Activated CD4-positive, alpha-beta T cell treated with anti-CD3 and anti-CD28 coated beads for 36 hours (primary cell): ENCODE results near the gene ZFX. TPM values are rescaled to one million over a fixed set of nuclear protein-coding genes. Genes with fewer than 3 reads are reported as not detected.
A peak's percentile ranks its signal among the peaks of the same experiment; 100 is the strongest.
"Not testable (repeated sequence)": the region's sequence is repeated elsewhere in the genome, so short reads cannot be mapped to it uniquely, and the experiment has no call there.

Experiments
- ATAC-seq: fragments of 200-7000 bp; cut with Tn5 transposase; one replicate; pipeline ENCODE4 v1.10.0; 2021; ENCODE audit warnings: mild to moderate bottlenecking, moderate library complexity
- CTCF ChIA-PET: fragments of 350-600 bp; sonication (Branson Sonifier 250); formaldehyde crosslinking; loops from one replicate; lab custom pipeline; 2021; ENCODE audit warnings: antibody characterized with exemption; lab: Charles Lee
- POLR2A ChIA-PET: fragments of 350-600 bp; sonication (Branson Sonifier 250); formaldehyde crosslinking; loops from one replicate; lab custom pipeline; 2021; ENCODE audit warnings: antibody characterized with exemption, inconsistent platforms; lab: Charles Lee
- DNase-seq: peaks from one replicate; pipeline ENCODE4 v3.0.0-alpha.2; 2020
- H3K27ac Mint-ChIP-seq: one replicate; pipeline ENCODE4 v1.8.0; 2021; ENCODE audit warnings: mixed read lengths
- H3K27me3 Mint-ChIP-seq: one replicate; pipeline ENCODE4 v1.8.0; 2021; ENCODE audit warnings: mixed read lengths
- H3K36me3 Mint-ChIP-seq: one replicate; pipeline ENCODE4 v1.8.0; 2021; ENCODE audit warnings: low read depth, mixed read lengths
- H3K4me1 Mint-ChIP-seq: one replicate; pipeline ENCODE4 v1.8.0; 2021; ENCODE audit warnings: mixed read lengths
- H3K4me3 Mint-ChIP-seq: one replicate; pipeline ENCODE4 v1.8.0; 2021; ENCODE audit warnings: mild to moderate bottlenecking, moderate library complexity, mixed read lengths
- H3K9me3 Mint-ChIP-seq: one replicate; pipeline ENCODE4 v1.8.0; 2021; ENCODE audit warnings: low read depth, mixed read lengths
- intact Hi-C, 2 experiments: fragments of 100-400 bp; cut with DNase I in 1 of 2; cut with micrococcal nuclease in 1 of 2; formaldehyde crosslinking; loops; one replicate each; pipeline versions ENCODE4 v1.14.2 to v1.15.1; 2022 to 2024; cut with DNase I, micrococcal nuclease
- total RNA-seq, 2 experiments: library from RNA; stranded (reverse); gene quantifications; one replicate each; pipeline ENCODE4 v1.2.3, GENCODE V29; 2021

The ZFX gene
- total RNA-seq, 2 experiments from 2014 or later = 34.0 to 37.9 TPM

GRCh38 chrX:24153178-24153795 is 3.8 kb downstream of the ZFX start:
- H3K36me3 Mint-ChIP-seq = peaks cover 35% of the 10 kb centered on the region
- no peak for ATAC-seq
- H3K27me3 Mint-ChIP-seq = no peaks in the 10 kb centered on the region
- peaks cover 57% of the 10 kb centered on the region for H3K4me1 Mint-ChIP-seq
- H3K4me3 Mint-ChIP-seq = peak overlapping the region; percentile 93
- ChIA-PET CTCF (interaction anchor here (1.0 to 1.3 kb wide), 2 partner anchors 9 to 11 kb away, joined by 3 to 4 read pairs; no protein-coding TSS in a partner anchor), POLR2A (no interaction called here)
- peak overlapping the region; percentile 97 for H3K27ac Mint-ChIP-seq
- intact Hi-C loops = loop anchor here (2.0 to 10.0 kb wide), 6 partner anchors 16 to 486 kb away; partner anchors contain the start of genes APOO (in 1 of the 2), CXorf58 (in 1 of the 2), PDK3 (in 1 of the 2) and PRDX4 (in 1 of the 2)
- H3K9me3 Mint-ChIP-seq = no peaks in the 10 kb centered on the region
- peak; percentile 23 for DNase-seq

- ATAC-seq (no peak), DNase-seq (no peak)
- CTCF ChIA-PET = interaction anchor here (1.3 kb wide), 1 partner anchor 8 kb away, joined by 4 read pairs; no protein-coding TSS in a partner anchor
- Mint-ChIP-seq H3K4me3 (peak overlapping the region; percentile 93), H3K27me3 (no peaks in the 10 kb centered on the region), H3K27ac (peak overlapping the region; percentile 97), H3K4me1 (peaks cover 57% of the 10 kb centered on the region), H3K36me3 (peaks cover 35% of the 10 kb centered on the region), H3K9me3 (no peaks in the 10 kb centered on the region)
- POLR2A ChIA-PET = no interaction called here
- intact Hi-C loops = loop anchor here (2.0 to 10.0 kb wide), 6 partner anchors 15 to 486 kb away; partner anchors contain the start of genes APOO (in 1 of the 2), CXorf58 (in 1 of the 2), PDK3 (in 1 of the 2) and PRDX4 (in 1 of the 2)
These were observed 4.3 kb downstream of the ZFX start for GRCh38 chrX:24153796-24154189.

GRCh38 chrX:24154490-24155034 is 5.0 kb downstream of the ZFX start:
- Mint-ChIP-seq H3K4me3 (no peak overlapping the region), H3K9me3 (no peaks in the 10 kb centered on the region), H3K27ac (peak overlapping the region; percentile 84), H3K27me3 (no peaks in the 10 kb centered on the region), H3K4me1 (peaks cover 62% of the 10 kb centered on the region), H3K36me3 (peaks cover 36% of the 10 kb centered on the region)
- ATAC-seq = no peak
- CTCF ChIA-PET = no interaction called here
- POLR2A ChIA-PET = no interaction called here
- DNase-seq = no peak
- intact Hi-C loops = loop anchor here (5.0 to 10.0 kb wide), 5 partner anchors 90 to 487 kb away; partner anchors contain the start of genes APOO (in 1 of the 2), CXorf58 (in 1 of the 2), PDK3 (in 1 of the 2) and PRDX4 (in 1 of the 2)

GRCh38 chrX:24155747-24156146 is 6.2 kb downstream of the ZFX start:
- ATAC-seq, POLR2A ChIA-PET, DNase-seq, H3K27me3 Mint-ChIP-seq, H3K9me3 Mint-ChIP-seq: not testable (repeated sequence)
- Mint-ChIP-seq H3K4me1 (peaks cover 64% of the 10 kb centered on the region), H3K27ac (peak overlapping the region; percentile 67), H3K4me3 (peak overlapping the region; percentile 26), H3K36me3 (peaks cover 35% of the 10 kb centered on the region)
- intact Hi-C loops = loop anchor here in 1 of 2 experiments (10.0 kb wide), 2 partner anchors 89 to 371 kb away; partner anchors contain the start of gene SAT1
- CTCF ChIA-PET = interaction anchor here (0.5 kb wide), 1 partner anchor 9 kb away, joined by 3 read pairs; no protein-coding TSS in a partner anchor

- ChIA-PET CTCF (interaction anchor here (0.5 kb wide), 1 partner anchor 9 kb away, joined by 3 read pairs; no protein-coding TSS in a partner anchor), POLR2A (no interaction called here)
- no peaks in the 10 kb centered on the region for H3K9me3 Mint-ChIP-seq
- no peak for DNase-seq
- H3K36me3 Mint-ChIP-seq = peaks cover 32% of the 10 kb centered on the region
- intact Hi-C loops = loop anchor here in 1 of 2 experiments (10.0 kb wide), 2 partner anchors 89 to 371 kb away; partner anchors contain the start of gene SAT1
- no peaks in the 10 kb centered on the region for H3K27me3 Mint-ChIP-seq
- peak overlapping the region; percentile 10 for H3K4me3 Mint-ChIP-seq
- peak; percentile 37 for ATAC-seq
- peak overlapping the region; percentile 76 for H3K27ac Mint-ChIP-seq
- peaks cover 64% of the 10 kb centered on the region for H3K4me1 Mint-ChIP-seq
These were observed 6.6 kb downstream of the ZFX start for GRCh38 chrX:24156177-24156576.

GRCh38 chrX:24158881-24159280 is 9.4 kb downstream of the ZFX start:
- Mint-ChIP-seq H3K36me3 (peaks cover 17% of the 10 kb centered on the region), H3K9me3 (no peaks in the 10 kb centered on the region), H3K4me1 (peaks cover 50% of the 10 kb centered on the region), H3K27me3 (no peaks in the 10 kb centered on the region), H3K4me3 (no peak overlapping the region), H3K27ac (no peak overlapping the region)
- intact Hi-C loops = loop anchor here in 1 of 2 experiments (10.0 kb wide), 2 partner anchors 86 to 374 kb away; partner anchors contain the start of gene SAT1
- no peak for ATAC-seq
- no peak for DNase-seq
- ChIA-PET CTCF (interaction anchor here (0.6 kb wide), 1 partner anchor 533 kb away, joined by 3 read pairs; no protein-coding TSS in a partner anchor), POLR2A (no interaction called here)

- Mint-ChIP-seq H3K27ac (no peak overlapping the region), H3K9me3 (no peaks in the 10 kb centered on the region), H3K36me3 (peaks cover 13% of the 10 kb centered on the region), H3K4me1 (peaks cover 63% of the 10 kb centered on the region), H3K27me3 (no peaks in the 10 kb centered on the region), H3K4me3 (no peak overlapping the region)
- ChIA-PET CTCF (interaction anchor here (0.6 kb wide), 1 partner anchor 64 kb away, joined by 3 read pairs; no protein-coding TSS in a partner anchor), POLR2A (no interaction called here)
- ATAC-seq (no peak), DNase-seq (no peak)
- intact Hi-C loops = loop anchor here (5.0 kb wide), 3 partner anchors 36 to 384 kb away; partner anchors contain the start of gene SAT1 (in 1 of the 2)
These were observed 16.5 kb downstream of the ZFX start for GRCh38 chrX:24166078-24166477.

- peak overlapping the region; percentile 33 for H3K4me3 Mint-ChIP-seq
- intact Hi-C loops = loop anchor here (2.0 to 5.0 kb wide), 4 partner anchors 15 to 386 kb away; partner anchors contain the start of gene SAT1 (in 1 of the 2)
- no peaks in the 10 kb centered on the region for H3K9me3 Mint-ChIP-seq
- no peak for ATAC-seq
- peaks cover 64% of the 10 kb centered on the region for H3K4me1 Mint-ChIP-seq
- H3K27ac Mint-ChIP-seq = peak overlapping the region; percentile 88
- DNase-seq = no peak
- H3K36me3 Mint-ChIP-seq = peaks cover 14% of the 10 kb centered on the region
- CTCF ChIA-PET = interaction anchor here (1.0 kb wide), 1 partner anchor 113 kb away, joined by 3 read pairs; the partner anchor contains the start of gene EIF2S3
- H3K27me3 Mint-ChIP-seq = no peaks in the 10 kb centered on the region
- POLR2A ChIA-PET = no interaction called here
These were observed 18.4 kb downstream of the ZFX start for GRCh38 chrX:24167719-24168472.

- DNase-seq = peak; percentile 24
- Mint-ChIP-seq H3K9me3 (no peaks in the 10 kb centered on the region), H3K36me3 (peaks cover 17% of the 10 kb centered on the region), H3K4me3 (no peak overlapping the region), H3K27me3 (no peaks in the 10 kb centered on the region), H3K4me1 (peaks cover 62% of the 10 kb centered on the region), H3K27ac (peak overlapping the region; percentile 90)
- intact Hi-C loops = loop anchor here (1.0 to 5.0 kb wide), 6 partner anchors 16 to 387 kb away; partner anchors contain the start of gene SAT1 (in 1 of the 2)
- POLR2A ChIA-PET = no interaction called here
- CTCF ChIA-PET = no interaction called here
- ATAC-seq = peak; percentile 96
These were observed 19.3 kb downstream of the ZFX start for GRCh38 chrX:24168807-24169206.

GRCh38 chrX:24169211-24169610 is 19.7 kb downstream of the ZFX start:
- CTCF ChIA-PET = no interaction called here
- peak; percentile 59 for ATAC-seq

More at GRCh38 chrX:24169211-24169610, 19.7 kb downstream of the ZFX start:
- no peak overlapping the region for H3K4me3 Mint-ChIP-seq
- intact Hi-C loops = loop anchor here (1.0 to 5.0 kb wide), 6 partner anchors 16 to 387 kb away; partner anchors contain the start of gene SAT1 (in 1 of the 2)
- no peak for DNase-seq
- H3K4me1 Mint-ChIP-seq = peaks cover 60% of the 10 kb centered on the region
- H3K27ac Mint-ChIP-seq = peak overlapping the region; percentile 90
- H3K9me3 Mint-ChIP-seq = no peaks in the 10 kb centered on the region
- peaks cover 17% of the 10 kb centered on the region for H3K36me3 Mint-ChIP-seq
- H3K27me3 Mint-ChIP-seq = no peaks in the 10 kb centered on the region
- POLR2A ChIA-PET = no interaction called here
